Measurements from ENCODE around the gene MRPS10. TPM values are rescaled to one million over a fixed set of nuclear protein-coding genes. Genes with fewer than 3 reads are reported as not detected.

Gene MRPS10
- total RNA-seq, 6 experiments from 2014 or later: 17.7 to 35.3 (median 20.1) TPM

DNA sequence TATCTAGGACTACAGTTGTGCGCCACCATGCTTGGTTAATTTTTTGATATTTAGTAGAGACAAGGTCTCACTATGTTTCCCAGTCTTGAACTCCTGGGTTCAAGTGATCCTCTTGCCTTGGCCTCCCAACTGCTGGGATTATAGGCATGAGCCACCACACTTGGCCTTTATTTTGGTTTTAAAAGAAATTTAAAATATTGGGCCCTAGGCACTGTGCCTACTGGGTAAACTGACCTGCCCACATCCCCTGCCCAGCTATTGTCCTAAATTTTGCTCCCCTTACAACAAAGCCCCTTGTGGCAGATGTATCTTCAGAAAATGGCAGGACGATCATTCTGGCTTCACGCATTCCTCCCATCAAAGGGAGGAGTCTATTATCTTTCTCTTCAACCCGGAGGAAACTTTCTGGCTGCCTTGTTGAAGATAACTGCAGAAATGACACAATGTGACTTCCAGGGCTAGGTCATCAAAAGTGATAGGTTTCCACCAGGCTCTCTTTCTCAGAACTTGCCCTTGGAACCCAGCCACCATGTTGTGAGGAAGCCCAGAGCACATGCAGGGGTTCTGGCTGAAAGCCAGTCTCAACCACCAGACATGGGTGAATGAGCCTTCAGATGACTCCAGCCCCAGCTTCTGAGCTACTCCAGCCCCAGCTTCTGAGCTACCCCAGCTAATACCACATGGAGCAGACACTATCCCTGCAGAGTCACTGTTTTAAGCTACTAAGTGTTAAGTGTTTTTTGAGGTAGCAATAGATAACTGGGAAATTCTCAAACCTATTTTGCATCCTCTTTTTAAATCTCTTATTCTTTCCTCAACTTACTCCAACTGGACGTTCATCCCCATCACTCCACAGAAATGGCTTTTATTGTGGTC is 18.3 kb downstream of the MRPS10 start:
- no peak for TF ChIP-seq POLR2A (IDR thresholded peaks at IDR 0.05)
- TF ChIP-seq, protein P1, sequence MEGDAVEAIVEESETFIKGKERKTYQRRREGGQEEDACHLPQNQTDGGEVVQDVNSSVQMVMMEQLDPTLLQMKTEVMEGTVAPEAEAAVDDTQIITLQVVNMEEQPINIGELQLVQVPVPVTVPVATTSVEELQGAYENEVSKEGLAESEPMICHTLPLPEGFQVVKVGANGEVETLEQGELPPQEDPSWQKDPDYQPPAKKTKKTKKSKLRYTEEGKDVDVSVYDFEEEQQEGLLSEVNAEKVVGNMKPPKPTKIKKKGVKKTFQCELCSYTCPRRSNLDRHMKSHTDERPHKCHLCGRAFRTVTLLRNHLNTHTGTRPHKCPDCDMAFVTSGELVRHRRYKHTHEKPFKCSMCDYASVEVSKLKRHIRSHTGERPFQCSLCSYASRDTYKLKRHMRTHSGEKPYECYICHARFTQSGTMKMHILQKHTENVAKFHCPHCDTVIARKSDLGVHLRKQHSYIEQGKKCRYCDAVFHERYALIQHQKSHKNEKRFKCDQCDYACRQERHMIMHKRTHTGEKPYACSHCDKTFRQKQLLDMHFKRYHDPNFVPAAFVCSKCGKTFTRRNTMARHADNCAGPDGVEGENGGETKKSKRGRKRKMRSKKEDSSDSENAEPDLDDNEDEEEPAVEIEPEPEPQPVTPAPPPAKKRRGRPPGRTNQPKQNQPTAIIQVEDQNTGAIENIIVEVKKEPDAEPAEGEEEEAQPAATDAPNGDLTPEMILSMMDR (IDR thresholded peaks at IDR 0.05): no peak
- Histone ChIP-seq H3K27me3 (no peaks in the 10 kb centered on the region), H3K36me3 (peaks cover 0 to 3% (median 0%) of the 10 kb centered on the region in 4 donors), H3K4me1 (peaks cover 0 to 14% (median 4%) of the 10 kb centered on the region in 4 donors), H3K4me3 (no peak overlapping the region), H3K27ac (peak overlapping the region in 1 of 3 donors; percentile 33), H3K9me3 (no peaks in the 10 kb centered on the region)
- intact Hi-C loops (cut with DNase I): no loop called here
- peak in 1 of 3 donors; percentile 56 for DNase-seq
- peak in 1 of 4 donors; percentile 10 for ATAC-seq
- WGBS (ENCODE audit: insufficient coverage, low coverage, low lambda C conversion rate, missing lambda C conversion rate): 57% methylated on average over 4 of the region's 5 CpGs

DNA sequence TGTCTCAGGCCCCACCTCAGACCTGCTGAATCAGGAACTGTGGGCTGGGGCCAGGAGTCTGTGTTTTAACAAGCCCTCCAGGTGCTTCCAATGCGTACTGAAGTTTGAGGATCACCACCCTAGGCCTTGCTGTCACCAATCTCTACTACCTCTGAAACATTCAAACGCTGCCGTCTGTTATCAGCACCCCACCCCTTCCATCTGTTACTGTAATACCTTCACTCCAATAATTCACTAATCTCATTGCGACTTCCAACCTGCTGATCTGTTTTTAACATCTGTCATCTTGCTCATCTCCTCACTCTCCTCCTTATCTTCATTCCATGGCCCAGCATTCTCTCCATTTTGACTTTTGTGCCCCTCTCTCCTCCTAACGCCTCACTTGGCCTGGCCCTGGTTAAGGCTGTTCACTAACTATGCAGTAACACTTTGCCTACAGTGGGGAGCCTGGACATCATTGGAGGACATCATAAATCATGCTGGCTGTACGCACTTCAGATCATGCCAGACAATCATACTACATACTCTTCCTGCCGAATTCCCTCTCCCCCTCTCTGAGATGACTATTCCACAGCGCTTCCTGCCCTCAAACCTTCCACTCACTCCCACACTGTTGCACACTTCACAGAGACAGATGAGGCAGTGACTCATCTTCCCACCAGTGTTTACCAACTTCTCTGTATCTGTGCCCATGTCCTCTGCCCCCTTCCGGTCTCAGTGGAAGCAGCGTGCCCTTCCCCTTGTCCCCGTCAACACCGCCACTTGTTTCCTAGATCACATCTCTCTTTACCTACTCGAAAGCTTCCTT is 19.9 kb downstream of the MRPS10 start:
- ATAC-seq (peak in 3 of 4 donors; percentile 15 to 80 (median 66)), DNase-seq (peak in 1 of 3 donors; percentile 53)
- Histone ChIP-seq H3K36me3 (no peaks in the 10 kb centered on the region), H3K9me3 (no peaks in the 10 kb centered on the region), H3K4me1 (peaks cover 0 to 7% (median 0%) of the 10 kb centered on the region in 4 donors), H3K4me3 (no peak overlapping the region), H3K27me3 (no peaks in the 10 kb centered on the region), H3K27ac (no peak overlapping the region)
- TF ChIP-seq, protein P1 (IDR thresholded peaks at IDR 0.05): no peak
- TF ChIP-seq POLR2A (IDR thresholded peaks at IDR 0.05): peak; percentile 27
- WGBS (ENCODE audit: insufficient coverage, low coverage, low lambda C conversion rate, missing lambda C conversion rate): 58% methylated on average over 13 of the region's 13 CpGs
- intact Hi-C loops (cut with DNase I): no loop called here

DNA sequence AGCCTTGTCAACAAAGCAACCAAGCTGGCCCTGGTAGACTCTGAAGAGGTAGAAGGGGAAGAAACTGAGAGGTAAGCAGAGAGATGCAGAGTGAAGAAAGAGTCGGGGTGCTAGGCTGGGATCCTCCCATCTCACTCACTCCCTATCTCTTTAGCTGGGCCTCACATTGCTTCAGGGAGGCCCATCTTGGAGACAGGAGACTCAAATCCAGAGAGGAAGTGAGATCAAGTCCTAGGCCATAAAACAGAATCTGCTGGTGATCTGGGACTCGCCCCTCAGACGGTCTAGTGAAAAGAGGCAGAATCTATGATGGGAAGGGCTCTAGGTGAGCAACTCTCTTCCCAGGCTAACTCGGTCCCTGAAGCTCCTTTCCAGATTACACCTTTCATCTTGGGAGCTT is 22.2 kb downstream of the MRPS10 start:
- intact Hi-C loops (cut with DNase I): no loop called here
- Histone ChIP-seq H3K27ac (no peak overlapping the region), H3K4me3 (no peak overlapping the region), H3K4me1 (no peaks in the 10 kb centered on the region), H3K27me3 (no peaks in the 10 kb centered on the region), H3K36me3 (no peaks in the 10 kb centered on the region), H3K9me3 (no peaks in the 10 kb centered on the region)
- DNase-seq (no peak), ATAC-seq (no peak)
- no peak for TF ChIP-seq POLR2A (IDR thresholded peaks at IDR 0.05)
- WGBS (ENCODE audit: insufficient coverage, low coverage, low lambda C conversion rate, missing lambda C conversion rate): 90% methylated on average over 3 of the region's 4 CpGs

DNA sequence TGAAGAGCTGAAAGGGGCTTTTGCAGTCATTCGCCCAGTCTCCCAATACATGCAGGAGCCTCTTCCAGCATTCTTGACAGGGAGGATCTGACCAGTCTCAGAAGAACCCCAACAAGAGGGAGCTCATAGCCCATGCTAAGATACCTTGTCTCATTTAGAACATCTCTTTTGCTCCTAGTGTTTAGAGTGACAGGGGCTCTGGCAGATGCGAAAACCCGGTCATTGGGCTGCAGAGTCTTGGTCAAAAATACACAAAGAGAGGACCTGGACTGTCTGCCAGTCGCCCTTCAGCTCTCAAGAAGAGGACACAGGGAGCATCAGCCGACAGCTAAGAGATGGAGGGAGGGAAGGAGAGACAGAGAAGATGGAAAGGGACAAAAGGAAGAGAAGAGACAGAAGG is 23.6 kb downstream of the MRPS10 start:
- no peak for TF ChIP-seq POLR2A (IDR thresholded peaks at IDR 0.05)
- TF ChIP-seq, protein P1 (IDR thresholded peaks at IDR 0.05): no peak
- H3K27ac ChIP-seq: no peak overlapping the region
- 89% methylated on average over 3 of the region's 5 CpGs for WGBS (ENCODE audit: insufficient coverage, low coverage, low lambda C conversion rate, missing lambda C conversion rate)
- H3K4me1 ChIP-seq: no peaks in the 10 kb centered on the region
- DNase-seq: no peak
- no peaks in the 10 kb centered on the region for H3K9me3 ChIP-seq
- H3K27me3 ChIP-seq: no peaks in the 10 kb centered on the region
- no peak overlapping the region for H3K4me3 ChIP-seq
- no peak for ATAC-seq
- H3K36me3 ChIP-seq: no peaks in the 10 kb centered on the region
- intact Hi-C loops (cut with DNase I): no loop called here
